GM12873 (cell line): ENCODE results near the gene OVCA2.

Experiments
- TF ChIP-seq, protein P1 (sequence below): IDR thresholded peaks from 2 replicates; pipeline ENCODE4 v1.5.1; 2012; ENCODE audit warnings: low read depth, mild to moderate bottlenecking, moderate library complexity, low read length, control low read depth; ENCODE audit not compliant: insufficient read depth; ENCODE audit errors: missing control alignments

Gene OVCA2

DNA sequence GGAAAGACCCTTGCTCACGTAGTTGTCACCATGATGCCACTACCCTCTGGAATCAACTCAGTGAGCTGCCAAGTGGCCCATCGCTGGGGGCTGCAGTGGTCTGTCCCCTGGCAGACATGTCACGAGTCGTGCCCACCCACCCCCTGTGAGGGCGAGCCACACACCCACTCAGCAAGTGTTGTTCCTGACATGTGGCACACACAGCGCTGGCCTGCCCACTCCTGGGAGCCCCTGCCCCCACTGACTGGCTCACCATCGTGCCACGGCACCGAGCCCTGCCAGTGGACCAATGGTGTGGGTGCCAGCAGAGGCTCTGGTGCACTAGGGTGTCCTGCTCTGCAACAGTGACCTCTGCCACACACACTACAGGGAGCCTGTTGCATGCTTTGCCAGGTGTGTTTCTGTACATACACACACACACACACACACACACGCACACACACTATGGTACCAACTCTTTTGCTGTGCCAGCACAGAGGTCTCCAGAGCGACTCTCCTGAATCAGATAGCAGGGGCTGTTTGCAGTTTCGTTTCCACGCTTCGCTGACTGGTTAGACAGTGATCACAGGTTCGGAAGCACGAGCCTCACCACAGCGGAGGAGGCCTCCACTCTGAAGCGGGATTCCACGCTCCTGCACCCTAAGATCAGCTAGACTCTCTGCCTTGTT lies 24.4 kb upstream of the OVCA2 start:
- TF ChIP-seq, protein P1, sequence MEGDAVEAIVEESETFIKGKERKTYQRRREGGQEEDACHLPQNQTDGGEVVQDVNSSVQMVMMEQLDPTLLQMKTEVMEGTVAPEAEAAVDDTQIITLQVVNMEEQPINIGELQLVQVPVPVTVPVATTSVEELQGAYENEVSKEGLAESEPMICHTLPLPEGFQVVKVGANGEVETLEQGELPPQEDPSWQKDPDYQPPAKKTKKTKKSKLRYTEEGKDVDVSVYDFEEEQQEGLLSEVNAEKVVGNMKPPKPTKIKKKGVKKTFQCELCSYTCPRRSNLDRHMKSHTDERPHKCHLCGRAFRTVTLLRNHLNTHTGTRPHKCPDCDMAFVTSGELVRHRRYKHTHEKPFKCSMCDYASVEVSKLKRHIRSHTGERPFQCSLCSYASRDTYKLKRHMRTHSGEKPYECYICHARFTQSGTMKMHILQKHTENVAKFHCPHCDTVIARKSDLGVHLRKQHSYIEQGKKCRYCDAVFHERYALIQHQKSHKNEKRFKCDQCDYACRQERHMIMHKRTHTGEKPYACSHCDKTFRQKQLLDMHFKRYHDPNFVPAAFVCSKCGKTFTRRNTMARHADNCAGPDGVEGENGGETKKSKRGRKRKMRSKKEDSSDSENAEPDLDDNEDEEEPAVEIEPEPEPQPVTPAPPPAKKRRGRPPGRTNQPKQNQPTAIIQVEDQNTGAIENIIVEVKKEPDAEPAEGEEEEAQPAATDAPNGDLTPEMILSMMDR: no peak

DNA sequence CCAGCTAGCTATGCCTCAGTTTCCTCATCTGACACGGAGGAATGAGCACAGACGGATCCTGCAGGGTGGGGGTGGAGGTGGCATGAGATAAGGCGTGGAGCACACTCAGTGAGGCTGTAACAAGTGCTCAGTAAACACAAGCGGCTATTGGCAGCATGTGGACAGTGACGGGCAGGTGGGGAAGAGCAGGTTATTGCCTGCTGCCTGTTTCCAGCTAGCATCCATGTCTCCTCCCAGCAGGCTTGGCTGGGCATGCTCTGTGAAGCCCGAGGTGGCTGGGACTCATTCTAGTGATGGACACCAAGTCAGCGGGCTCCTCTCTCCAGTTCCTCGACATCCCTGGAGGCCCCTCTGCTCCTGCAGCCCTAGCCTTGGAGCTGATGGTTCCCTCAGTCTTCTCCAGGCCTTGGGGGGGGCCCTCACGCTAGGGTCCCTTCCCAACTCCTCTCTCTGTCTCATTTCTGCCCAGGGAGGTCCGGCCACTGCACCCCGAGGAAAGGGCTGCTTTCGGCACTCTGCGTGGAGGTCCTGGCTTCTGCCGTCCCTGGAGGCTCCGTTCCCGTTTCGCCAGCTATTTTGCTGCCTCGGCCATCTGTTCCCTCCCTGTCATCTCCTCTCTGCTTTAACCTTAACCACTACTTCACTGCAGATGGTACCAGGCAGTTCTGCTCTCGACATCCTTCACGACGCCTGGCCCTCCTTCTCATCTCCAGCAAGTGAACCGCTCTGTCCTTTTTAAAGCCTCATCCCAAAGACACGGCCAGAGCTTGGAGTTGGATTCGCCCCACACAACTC lies 22.9 kb upstream of the OVCA2 start:
- TF ChIP-seq, protein P1: no peak

DNA sequence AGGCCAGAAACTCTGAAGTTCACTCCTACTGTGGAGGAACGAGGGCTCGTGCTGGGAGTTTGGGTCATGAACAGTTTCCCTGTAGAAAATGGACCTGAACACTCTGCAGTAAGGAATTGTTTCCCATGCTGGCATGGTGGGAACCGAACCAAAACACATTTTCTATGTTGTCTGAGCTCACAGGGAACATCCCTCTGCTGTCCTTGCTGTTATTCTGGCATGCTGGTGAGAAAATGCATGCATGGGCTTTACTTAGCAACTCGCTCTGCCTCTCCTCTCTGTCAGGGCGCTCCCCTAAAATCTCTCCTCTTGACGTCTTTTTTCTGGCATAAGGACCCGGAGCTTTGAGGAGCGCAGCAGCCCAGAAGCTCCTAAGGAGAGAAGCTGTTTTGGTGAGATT lies 22.1 kb upstream of the OVCA2 start:
- TF ChIP-seq, protein P1: no peak

DNA sequence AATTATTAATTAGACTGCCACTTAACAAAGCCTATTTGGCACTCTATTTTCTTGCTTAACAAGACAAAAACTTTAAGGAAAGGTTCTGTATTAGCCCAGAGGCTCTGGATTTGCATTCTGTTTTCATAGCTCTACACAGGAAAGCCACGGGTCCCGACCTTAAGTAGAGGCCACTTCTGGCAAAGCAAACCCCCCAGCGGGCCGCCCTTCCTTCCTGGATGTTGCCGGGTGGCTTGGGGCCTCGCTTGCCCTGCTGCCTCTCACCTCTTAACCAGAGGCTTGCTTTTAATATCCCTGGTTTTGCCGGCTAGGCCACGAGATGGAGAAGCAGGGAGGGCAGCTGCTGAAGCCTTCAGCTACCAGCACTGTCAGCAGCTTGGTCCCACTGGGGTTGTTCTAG lies 21.1 kb upstream of the OVCA2 start:
- TF ChIP-seq, protein P1: no peak

DNA sequence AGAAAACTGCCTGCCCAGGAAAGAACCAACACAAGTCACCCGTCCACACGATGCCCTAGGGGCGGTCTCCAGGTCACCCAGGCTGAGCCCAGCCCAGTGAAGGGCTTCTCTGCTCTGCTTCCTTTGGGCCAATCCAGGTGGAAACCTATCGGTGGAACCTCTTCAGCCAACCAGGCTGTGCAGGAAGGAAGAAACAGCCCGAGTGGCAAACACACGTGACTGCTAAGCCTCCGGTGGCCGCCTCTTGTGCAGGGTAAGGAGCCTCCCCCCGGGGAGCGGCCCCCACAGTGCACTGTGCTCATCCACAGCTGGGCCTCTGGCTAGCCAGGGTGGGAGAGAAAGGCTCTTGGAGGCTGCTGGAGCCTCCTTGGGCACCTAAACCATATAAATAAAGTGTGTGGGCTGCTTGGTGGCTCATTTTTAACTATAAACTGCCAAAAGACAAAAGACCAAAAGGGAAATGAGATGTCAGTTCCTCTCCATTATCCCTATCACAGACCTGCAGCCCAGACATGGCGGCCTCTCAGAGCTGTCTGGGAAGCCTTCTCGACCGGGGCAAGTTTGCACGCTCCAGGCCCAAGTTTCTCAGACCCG lies 19.1 kb upstream of the OVCA2 start:
- TF ChIP-seq, protein P1: no peak

DNA sequence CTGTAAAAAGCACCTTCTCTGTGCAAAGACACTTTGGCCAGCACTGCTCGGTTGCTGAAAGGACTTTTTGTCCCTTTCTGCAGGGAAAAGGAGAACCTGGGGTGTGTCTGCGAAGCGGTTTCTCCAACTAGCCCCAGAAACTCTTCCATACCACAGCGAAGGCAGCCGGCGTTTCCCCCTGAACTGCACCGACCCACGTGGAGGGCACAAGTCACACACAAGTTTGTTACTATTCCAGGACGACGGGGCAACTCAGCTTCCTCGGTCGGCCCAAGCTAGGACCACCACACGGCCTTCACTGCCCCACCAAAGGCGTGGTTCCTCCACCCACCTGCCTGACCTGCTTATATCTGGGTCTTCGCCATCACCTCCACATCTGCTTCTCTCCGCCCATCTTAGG lies 18.6 kb upstream of the OVCA2 start:
- TF ChIP-seq, protein P1: no peak
